Transverse colon (tissue), 4 donors: ENCODE measurements around the gene SSU72. TPM values are rescaled to one million over a fixed set of nuclear protein-coding genes. Genes with fewer than 3 reads are reported as not detected.

Experiments used
- DNase-seq: peaks from one replicate; pipeline ENCODE4 v3.0.0-alpha.2; 2019
- H3K27ac ChIP-seq, 4 donors: fragments of 200-600 bp; sonication (generic); 2 replicates each; pipeline ENCODE4 v1.5.1; 2016 to 2018; ENCODE audit warnings: inconsistent platforms in 4 of 4
- H3K27me3 ChIP-seq: fragments of 200-600 bp; sonication (generic); 2 replicates; pipeline ENCODE4 v1.5.1; 2017; ENCODE audit warnings: inconsistent platforms
- H3K36me3 ChIP-seq, 4 donors: fragments of 200-600 bp; sonication (generic); 2 replicates each; pipeline ENCODE4 v1.5.1; 2017 to 2019; ENCODE audit warnings: inconsistent platforms in 4 of 4
- H3K4me1 ChIP-seq, 4 donors: fragments of 200-600 bp; sonication (generic); 2 replicates each; pipeline ENCODE4 v1.5.1; 2017 to 2020; ENCODE audit warnings: inconsistent platforms in 4 of 4
- H3K4me3 ChIP-seq, 4 donors: fragments of 200-600 bp; sonication (generic); 1 replicate in 1 of 4; 2 replicates in 3 of 4; pipeline versions ENCODE4 v1.5.1 to v1.6.1; 2017 to 2019; ENCODE audit warnings: inconsistent platforms in 4 of 4
- H3K9me3 ChIP-seq, 2 donors: fragments of 200-600 bp; sonication (generic); 2 replicates each; pipeline ENCODE4 v1.5.1; 2017 to 2019; ENCODE audit warnings: inconsistent platforms in 2 of 2
- EP300 ChIP-seq: sonication (generic); formaldehyde crosslinking; IDR thresholded peaks from one replicate; pipeline ENCODE4 v1.6.1; 2017; ENCODE audit warnings: antibody characterized with exemption, low read depth
- POLR2A ChIP-seq: fragments of 450-650 bp; IDR thresholded peaks from one replicate; pipeline ENCODE4 v1.6.1; 2016; ENCODE audit warnings: antibody characterized with exemption, mild to moderate bottlenecking, moderate library complexity
- POLR2AphosphoS5 ChIP-seq, 3 donors: sonication (generic); formaldehyde crosslinking; IDR thresholded peaks; one replicate each; pipeline ENCODE4 v1.6.1; 2016; ENCODE audit warnings: antibody characterized with exemption in 3 of 3
- WGBS, 2 donors: methylation state at CpG; one replicate each; pipeline ENCODE4 v1.1.5; 2018; ENCODE audit warnings: low coverage in 1 of 2; 5-methylcytosine and 5-hydroxymethylcytosine counted together
- in situ Hi-C, 4 donors: fragments of 200-750 bp; cut with MboI; loops; one replicate each; pipeline versions ENCODE4 v1.15.0 to v1.15.1; 2017; ENCODE audit warnings: low sequenced_read_pairs in 3 of 4, low pct_ligation_motif_present in 1 of 4, low pct_unique_long_range_greater_than_20kb in 1 of 4
- intact Hi-C: fragments of 100-400 bp; cut with DNase I; formaldehyde crosslinking; loops from one replicate; pipeline ENCODE4 v1.15.1; 2023; ENCODE audit warnings: low total_unique reads
- total RNA-seq, 4 donors: library from RNA; depleted of rRNA; stranded (reverse); fragments of >200 nt; gene quantifications; one replicate each; pipeline ENCODE4 v1.1.0, GENCODE V29; 2016
- TF ChIP-seq, protein P1 (sequence below), 5 experiments: fragments of 200-600 bp in 3 of 5; fragments of 450-650 bp in 2 of 5; sonication (generic) in 3 of 5; IDR thresholded peaks; 1 replicate in 2 of 5; 2 replicates in 3 of 5; pipeline ENCODE4 v1.5.1; 2016 to 2017; ENCODE audit warnings: antibody characterized with exemption in 5 of 5, inconsistent platforms in 3 of 5, mild to moderate bottlenecking in 2 of 5, moderate library complexity in 1 of 5

The SSU72 gene
- total RNA-seq, 4 donors from 2014 or later: 95.0 to 162 (median 136) TPM

GRCh38 chr1:1599030-1599934 is 24.6 kb upstream of the SSU72 start:
- WGBS, 2 donors: 12% methylated on average over 80 of the region's 111 CpGs; no CpG with 5 or more reads in 1 of the 2 donors
- Histone ChIP-seq H3K27me3 (peaks cover 62% of the 10 kb centered on the region), H3K4me3 (peak overlapping the region in 3 of 4 donors; percentile 10 to 40 (median 35)), H3K36me3 (no peaks in the 10 kb centered on the region), H3K4me1 (peaks cover 5 to 15% (median 10%) of the 10 kb centered on the region in 4 donors), H3K9me3 (no peaks in the 10 kb centered on the region), H3K27ac (no peak overlapping the region)
- TF ChIP-seq EP300 (no peak), POLR2A (no peak), POLR2AphosphoS5 (IDR thresholded peaks at IDR 0.05) (no peak)
- TF ChIP-seq, protein P1, sequence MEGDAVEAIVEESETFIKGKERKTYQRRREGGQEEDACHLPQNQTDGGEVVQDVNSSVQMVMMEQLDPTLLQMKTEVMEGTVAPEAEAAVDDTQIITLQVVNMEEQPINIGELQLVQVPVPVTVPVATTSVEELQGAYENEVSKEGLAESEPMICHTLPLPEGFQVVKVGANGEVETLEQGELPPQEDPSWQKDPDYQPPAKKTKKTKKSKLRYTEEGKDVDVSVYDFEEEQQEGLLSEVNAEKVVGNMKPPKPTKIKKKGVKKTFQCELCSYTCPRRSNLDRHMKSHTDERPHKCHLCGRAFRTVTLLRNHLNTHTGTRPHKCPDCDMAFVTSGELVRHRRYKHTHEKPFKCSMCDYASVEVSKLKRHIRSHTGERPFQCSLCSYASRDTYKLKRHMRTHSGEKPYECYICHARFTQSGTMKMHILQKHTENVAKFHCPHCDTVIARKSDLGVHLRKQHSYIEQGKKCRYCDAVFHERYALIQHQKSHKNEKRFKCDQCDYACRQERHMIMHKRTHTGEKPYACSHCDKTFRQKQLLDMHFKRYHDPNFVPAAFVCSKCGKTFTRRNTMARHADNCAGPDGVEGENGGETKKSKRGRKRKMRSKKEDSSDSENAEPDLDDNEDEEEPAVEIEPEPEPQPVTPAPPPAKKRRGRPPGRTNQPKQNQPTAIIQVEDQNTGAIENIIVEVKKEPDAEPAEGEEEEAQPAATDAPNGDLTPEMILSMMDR (IDR thresholded peaks at IDR 0.05): no peak
- no peak for DNase-seq
- intact Hi-C loops: no loop called here
- in situ Hi-C loops: no loop called here

GRCh38 chr1:1598720-1599029 is 24.0 kb upstream of the SSU72 start:
- Histone ChIP-seq H3K27ac (no peak overlapping the region), H3K27me3 (peaks cover 58% of the 10 kb centered on the region), H3K9me3 (no peaks in the 10 kb centered on the region), H3K4me3 (no peak overlapping the region), H3K4me1 (peaks cover 5 to 15% (median 10%) of the 10 kb centered on the region in 4 donors), H3K36me3 (no peaks in the 10 kb centered on the region)
- intact Hi-C loops (no loop called here), in situ Hi-C loops (no loop called here)
- no peak for DNase-seq
- WGBS, 2 donors: 87% methylated on average over 13 of the region's 13 CpGs; no CpG with 5 or more reads in 1 of the 2 donors
- no peak for TF ChIP-seq EP300
- no peak for TF ChIP-seq POLR2AphosphoS5 (IDR thresholded peaks at IDR 0.05)
- TF ChIP-seq, protein P1 (IDR thresholded peaks at IDR 0.05): no peak
- no peak for TF ChIP-seq POLR2A

- H3K27ac ChIP-seq: no peak overlapping the region
- no peak overlapping the region for H3K4me3 ChIP-seq
- no peaks in the 10 kb centered on the region for H3K36me3 ChIP-seq
- no peaks in the 10 kb centered on the region for H3K9me3 ChIP-seq
- in situ Hi-C loops: no loop called here
- peaks cover 54% of the 10 kb centered on the region for H3K27me3 ChIP-seq
- WGBS, 2 donors: 79% methylated on average over 18 of the region's 28 CpGs; no CpG with 5 or more reads in 1 of the 2 donors
- intact Hi-C loops: no loop called here
- peaks cover 5 to 15% (median 10%) of the 10 kb centered on the region in 4 donors for H3K4me1 ChIP-seq
- TF ChIP-seq POLR2A (no peak), POLR2AphosphoS5 (IDR thresholded peaks at IDR 0.05) (no peak), EP300 (no peak)
- no peak for DNase-seq
These were observed 23.5 kb upstream of the SSU72 start for GRCh38 chr1:1598051-1598719.

GRCh38 chr1:1597275-1597930 is 22.7 kb upstream of the SSU72 start:
- DNase-seq: no peak
- TF ChIP-seq POLR2AphosphoS5 (IDR thresholded peaks at IDR 0.05): no peak
- TF ChIP-seq, protein P1 (IDR thresholded peaks at IDR 0.05): peak; percentile 21 to 50 (median 30)
- TF ChIP-seq EP300: no peak
- no peak for TF ChIP-seq POLR2A

More at GRCh38 chr1:1597275-1597930, 22.7 kb upstream of the SSU72 start:
- H3K9me3 ChIP-seq: no peaks in the 10 kb centered on the region
- intact Hi-C loops (no loop called here), in situ Hi-C loops (no loop called here)
- H3K4me1 ChIP-seq: peaks cover 5 to 15% (median 10%) of the 10 kb centered on the region in 4 donors
- H3K36me3 ChIP-seq: no peaks in the 10 kb centered on the region
- H3K4me3 ChIP-seq: no peak overlapping the region
- 41% methylated on average over 3 of the region's 16 CpGs; no CpG with 5 or more reads in 1 of the 2 donors for WGBS, 2 donors
- H3K27me3 ChIP-seq: peaks cover 54% of the 10 kb centered on the region
- H3K27ac ChIP-seq: no peak overlapping the region
